SK-N-MC (cell line): ENCODE data around the gene OR2T2.
"Not testable (repeated sequence)": the region's sequence is repeated elsewhere in the genome, so short reads cannot be mapped to it uniquely, and the experiment has no call there.

Experiments used
- EZH2 ChIP-seq: fragments of 200-600 bp; sonication (generic); IDR thresholded peaks from one replicate; pipeline ENCODE4 v1.6.1; 2017; ENCODE audit warnings: antibody characterized with exemption
- POLR2AphosphoS5 ChIP-seq: IDR thresholded peaks from 2 replicates; pipeline ENCODE4 v1.6.1; 2012; ENCODE audit warnings: mild to moderate bottlenecking, low read depth, low read length, borderline replicate concordance

- not testable (repeated sequence) for TF ChIP-seq POLR2AphosphoS5, EZH2
These were observed 27.6 kb downstream of the OR2T2 start, which contains the start of gene OR2T3 for GRCh38 chr1:248473051-248473450.
